Hepatocyte (in vitro differentiated cells): ENCODE results near the gene CCNF. TPM values are rescaled to one million over a fixed set of nuclear protein-coding genes. Genes with fewer than 3 reads are reported as not detected.

Experiments used
- DNase-seq: peaks from one replicate; pipeline ENCODE4 v3.0.0-alpha.2; 2016; ENCODE audit warnings: low spot score
- H2AFZ ChIP-seq: fragments of 200-600 bp; sonication (generic); 2 replicates; pipeline ENCODE4 v1.6.0; 2016; ENCODE audit warnings: antibody characterized with exemption, mild to moderate bottlenecking
- H3K27ac ChIP-seq: fragments of 200-600 bp; sonication (generic); 2 replicates; pipeline ENCODE4 v1.5.1; 2016; ENCODE audit warnings: mild to moderate bottlenecking
- H3K27me3 ChIP-seq: fragments of 200-600 bp; sonication (generic); 2 replicates; pipeline ENCODE4 v1.6.1; 2016
- H3K36me3 ChIP-seq: fragments of 200-600 bp; sonication (generic); replicated peaks from 2 replicates; pipeline ENCODE4 v1.5.1; 2016; ENCODE audit warnings: low read depth; ENCODE audit not compliant: insufficient read depth
- H3K4me1 ChIP-seq: fragments of 200-600 bp; sonication (generic); 2 replicates; pipeline ENCODE4 v1.5.1; 2016; ENCODE audit warnings: mild to moderate bottlenecking, moderate library complexity; ENCODE audit not compliant: insufficient read depth
- H3K4me2 ChIP-seq: fragments of 200-600 bp; sonication (generic); 2 replicates; pipeline ENCODE4 v1.6.0; 2016
- H3K4me3 ChIP-seq: fragments of 200-600 bp; sonication (generic); 2 replicates; pipeline ENCODE4 v1.5.1; 2016; ENCODE audit warnings: mild to moderate bottlenecking
- H3K79me2 ChIP-seq: fragments of 200-600 bp; sonication (generic); 2 replicates; pipeline ENCODE4 v1.6.0; 2017; ENCODE audit warnings: mild to moderate bottlenecking
- H3K9me2 ChIP-seq: fragments of 200-600 bp; sonication (generic); replicated peaks from 2 replicates; pipeline ENCODE4 v1.6.0; 2017; ENCODE audit warnings: mild to moderate bottlenecking; ENCODE audit not compliant: insufficient read depth
- H3K9me3 ChIP-seq: fragments of 200-600 bp; sonication (generic); 2 replicates; pipeline ENCODE4 v1.5.1; 2016; ENCODE audit warnings: low read depth, mild to moderate bottlenecking
- H4K20me1 ChIP-seq: fragments of 200-600 bp; sonication (generic); 2 replicates; pipeline ENCODE4 v1.6.0; 2016; ENCODE audit warnings: mild to moderate bottlenecking; ENCODE audit not compliant: insufficient read depth, poor library complexity, severe bottlenecking
- CTCF ChIP-seq: fragments of 200-600 bp; sonication (generic); IDR thresholded peaks from 2 replicates; pipeline ENCODE4 v1.5.1; 2016; ENCODE audit warnings: antibody characterized with exemption, mild to moderate bottlenecking; ENCODE audit not compliant: poor library complexity
- EZH2 ChIP-seq: fragments of 200-600 bp; sonication (generic); IDR thresholded peaks from 2 replicates; pipeline ENCODE4 v1.6.1; 2016; ENCODE audit warnings: antibody characterized with exemption, mild to moderate bottlenecking, borderline replicate concordance
- EZH2phosphoT487 ChIP-seq: fragments of 200-600 bp; sonication (generic); IDR thresholded peaks from one replicate; pipeline ENCODE4 v1.6.1; 2018; ENCODE audit warnings: antibody characterized with exemption, mild to moderate bottlenecking, low read depth, moderate library complexity; ENCODE audit not compliant: unreplicated experiment, severe bottlenecking
- WGBS: methylation state at CpG from one replicate; pipeline ENCODE4 v1.1.6; 2016; ENCODE audit warnings: low lambda C conversion rate; ENCODE audit errors: missing lambda C conversion rate; 5-methylcytosine and 5-hydroxymethylcytosine counted together
- polyA plus RNA-seq: library from polyadenylated mRNA; unstranded; fragments of >200 nt; fragmentation: Nextera tagmentation; extraction: Ambion mirVana; gene quantifications from 2 replicates; pipeline ENCODE4 v1.2.1, GENCODE V29; 2016
- total RNA-seq: library from RNA; depleted of rRNA; stranded (reverse); fragments of >200 nt; gene quantifications from 2 replicates; pipeline ENCODE4 v1.2.3, GENCODE V29; 2014

Gene CCNF
- total and polyA plus RNA-seq, 2 experiments from 2014 or later, result 4.7 to 6.5 TPM

GRCh38 chr16:2485811-2486507, 56.7 kb downstream of the CCNF start:
- no peaks in the 10 kb centered on the region for H3K27me3 ChIP-seq
- peaks cover 10% of the 10 kb centered on the region for H4K20me1 ChIP-seq
- no peaks in the 10 kb centered on the region for H3K9me3 ChIP-seq
- peaks cover 19% of the 10 kb centered on the region for H3K4me1 ChIP-seq
- TF ChIP-seq CTCF (no peak), EZH2 (no peak), EZH2phosphoT487 (no peak)
- H3K4me2 ChIP-seq, result no peak overlapping the region
- WGBS, result 94% methylated on average over 30 of the region's 33 CpGs
- H3K36me3 ChIP-seq, result no peaks in the 10 kb centered on the region
- H3K27ac ChIP-seq, result no peak overlapping the region
- peaks cover 76% of the 10 kb centered on the region for H3K79me2 ChIP-seq
- H3K9me2 ChIP-seq, result no peaks in the 10 kb centered on the region
- no peak overlapping the region for H2AFZ ChIP-seq
- no peak for DNase-seq
- no peak overlapping the region for H3K4me3 ChIP-seq

- no peaks in the 10 kb centered on the region for H3K36me3 ChIP-seq
- H3K9me2 ChIP-seq, result no peaks in the 10 kb centered on the region
- no peak overlapping the region for H3K4me2 ChIP-seq
- no peak overlapping the region for H3K4me3 ChIP-seq
- H3K27ac ChIP-seq, result no peak overlapping the region
- DNase-seq, result no peak
- peaks cover 10% of the 10 kb centered on the region for H4K20me1 ChIP-seq
- no peaks in the 10 kb centered on the region for H3K9me3 ChIP-seq
- no peak for TF ChIP-seq EZH2phosphoT487
- TF ChIP-seq CTCF, result peak; percentile 5
- TF ChIP-seq EZH2, result no peak
- H3K79me2 ChIP-seq, result peaks cover 76% of the 10 kb centered on the region
- H2AFZ ChIP-seq, result no peak overlapping the region
- H3K4me1 ChIP-seq, result peaks cover 19% of the 10 kb centered on the region
- H3K27me3 ChIP-seq, result no peaks in the 10 kb centered on the region
- WGBS, result 83% methylated on average over 29 of the region's 29 CpGs
Observed at GRCh38 chr16:2486645-2487516, 57.6 kb downstream of the CCNF start.

GRCh38 chr16:2487517-2487842, 58.2 kb downstream of the CCNF start:
- Histone ChIP-seq H3K9me3 (no peaks in the 10 kb centered on the region), H3K9me2 (no peaks in the 10 kb centered on the region), H3K79me2 (peaks cover 72% of the 10 kb centered on the region), H4K20me1 (peaks cover 10% of the 10 kb centered on the region), H3K36me3 (no peaks in the 10 kb centered on the region), H3K4me2 (no peak overlapping the region), H3K4me1 (peaks cover 19% of the 10 kb centered on the region), H3K27me3 (no peaks in the 10 kb centered on the region), H3K27ac (no peak overlapping the region), H2AFZ (no peak overlapping the region), H3K4me3 (no peak overlapping the region)
- TF ChIP-seq EZH2phosphoT487, result no peak
- TF ChIP-seq CTCF, result no peak
- TF ChIP-seq EZH2, result no peak
- no peak for DNase-seq
- WGBS, result 76% methylated on average over 8 of the region's 8 CpGs
